Skeletal muscle cell (primary cell): Measurements from ENCODE around the gene C10orf90.

Source experiments
- DNase-seq: peaks from one replicate; pipeline ENCODE4 v3.0.0-alpha.2; 2010; ENCODE audit warnings: low read depth
- H3K4me3 ChIP-seq: 2 replicates; pipeline ENCODE4 v1.5.1; 2011; ENCODE audit warnings: low read depth, mild to moderate bottlenecking, control low read depth, low read length, moderate library complexity

Gene C10orf90

GRCh38 chr10:126520751-126521317, 149.7 kb downstream of the C10orf90 start:
- H3K4me3 ChIP-seq = no peak overlapping the region

GRCh38 chr10:126519992-126520391, 150.5 kb downstream of the C10orf90 start:
- H3K4me3 ChIP-seq = no peak overlapping the region
- no peak for DNase-seq

More at GRCh38 chr10:126520751-126521317, 149.7 kb downstream of the C10orf90 start:
- no peak for DNase-seq

- DNase-seq = no peak
- H3K4me3 ChIP-seq = no peak overlapping the region
Measured at GRCh38 chr10:126519185-126519584, 151.3 kb downstream of the C10orf90 start.

GRCh38 chr10:126518218-126519080, 152.0 kb downstream of the C10orf90 start:
- no peak for DNase-seq
- H3K4me3 ChIP-seq = no peak overlapping the region

- DNase-seq = no peak
- no peak overlapping the region for H3K4me3 ChIP-seq
Measured at GRCh38 chr10:126516515-126516914, 154.0 kb downstream of the C10orf90 start.

- no peak for DNase-seq
- H3K4me3 ChIP-seq = no peak overlapping the region
Measured at GRCh38 chr10:126511917-126512479, 158.5 kb downstream of the C10orf90 start.

GRCh38 chr10:126509182-126509581, 161.3 kb downstream of the C10orf90 start:
- DNase-seq = no peak

GRCh38 chr10:126508535-126509040, 161.9 kb downstream of the C10orf90 start:
- DNase-seq = no peak
- no peak overlapping the region for H3K4me3 ChIP-seq

More at GRCh38 chr10:126509182-126509581, 161.3 kb downstream of the C10orf90 start:
- H3K4me3 ChIP-seq = no peak overlapping the region

GRCh38 chr10:126504761-126505112, 165.8 kb downstream of the C10orf90 start:
- no peak overlapping the region for H3K4me3 ChIP-seq
- no peak for DNase-seq

- DNase-seq = peak; percentile 19
- no peak overlapping the region for H3K4me3 ChIP-seq
Measured at GRCh38 chr10:126504063-126504760, 166.3 kb downstream of the C10orf90 start.

GRCh38 chr10:126503392-126504062, 167.0 kb downstream of the C10orf90 start:
- H3K4me3 ChIP-seq = no peak overlapping the region

GRCh38 chr10:126502441-126502840, 168.1 kb downstream of the C10orf90 start:
- DNase-seq = peak; percentile 58

More at GRCh38 chr10:126503392-126504062, 167.0 kb downstream of the C10orf90 start:
- DNase-seq = no peak

GRCh38 chr10:126501828-126502227, 168.7 kb downstream of the C10orf90 start:
- DNase-seq = no peak
- H3K4me3 ChIP-seq = no peak overlapping the region

More at GRCh38 chr10:126502441-126502840, 168.1 kb downstream of the C10orf90 start:
- no peak overlapping the region for H3K4me3 ChIP-seq

GRCh38 chr10:126500866-126501265, 169.6 kb downstream of the C10orf90 start:
- DNase-seq = peak; percentile 67
- H3K4me3 ChIP-seq = no peak overlapping the region

GRCh38 chr10:126500185-126500584, 170.3 kb downstream of the C10orf90 start:
- DNase-seq = no peak
- no peak overlapping the region for H3K4me3 ChIP-seq

GRCh38 chr10:126499744-126500143, 170.7 kb downstream of the C10orf90 start:
- DNase-seq = no peak
- H3K4me3 ChIP-seq = no peak overlapping the region

- DNase-seq = no peak
- no peak overlapping the region for H3K4me3 ChIP-seq
Measured at GRCh38 chr10:126497672-126498071, 172.8 kb downstream of the C10orf90 start.

- DNase-seq = no peak
- no peak overlapping the region for H3K4me3 ChIP-seq
Measured at GRCh38 chr10:126496771-126497545, 173.5 kb downstream of the C10orf90 start.
